Lower leg skin (tissue), 3 donors: ENCODE data around the gene AMOTL2.

Experiments
- CTCF ChIP-seq, 3 donors: fragments of 450-650 bp; IDR thresholded peaks; one replicate each; pipeline ENCODE4 v1.5.1; 2016; ENCODE audit warnings: antibody characterized with exemption in 3 of 3, mild to moderate bottlenecking in 3 of 3, moderate library complexity in 2 of 3
- POLR2A ChIP-seq, 2 donors: fragments of 450-650 bp; IDR thresholded peaks; one replicate each; pipeline ENCODE4 v1.6.1; 2016 to 2017; ENCODE audit warnings: antibody characterized with exemption in 2 of 2, mild to moderate bottlenecking in 1 of 2, moderate library complexity in 1 of 2

GRCh38 chr3:134320749-134321148 lies 53.5 kb downstream of the AMOTL2 start:
- TF ChIP-seq CTCF (IDR thresholded peaks at IDR 0.05), result no peak
- TF ChIP-seq POLR2A (IDR thresholded peaks at IDR 0.05), result no peak
